ENCODE data around the gene CDCA8.

The CDCA8 gene

DNA sequence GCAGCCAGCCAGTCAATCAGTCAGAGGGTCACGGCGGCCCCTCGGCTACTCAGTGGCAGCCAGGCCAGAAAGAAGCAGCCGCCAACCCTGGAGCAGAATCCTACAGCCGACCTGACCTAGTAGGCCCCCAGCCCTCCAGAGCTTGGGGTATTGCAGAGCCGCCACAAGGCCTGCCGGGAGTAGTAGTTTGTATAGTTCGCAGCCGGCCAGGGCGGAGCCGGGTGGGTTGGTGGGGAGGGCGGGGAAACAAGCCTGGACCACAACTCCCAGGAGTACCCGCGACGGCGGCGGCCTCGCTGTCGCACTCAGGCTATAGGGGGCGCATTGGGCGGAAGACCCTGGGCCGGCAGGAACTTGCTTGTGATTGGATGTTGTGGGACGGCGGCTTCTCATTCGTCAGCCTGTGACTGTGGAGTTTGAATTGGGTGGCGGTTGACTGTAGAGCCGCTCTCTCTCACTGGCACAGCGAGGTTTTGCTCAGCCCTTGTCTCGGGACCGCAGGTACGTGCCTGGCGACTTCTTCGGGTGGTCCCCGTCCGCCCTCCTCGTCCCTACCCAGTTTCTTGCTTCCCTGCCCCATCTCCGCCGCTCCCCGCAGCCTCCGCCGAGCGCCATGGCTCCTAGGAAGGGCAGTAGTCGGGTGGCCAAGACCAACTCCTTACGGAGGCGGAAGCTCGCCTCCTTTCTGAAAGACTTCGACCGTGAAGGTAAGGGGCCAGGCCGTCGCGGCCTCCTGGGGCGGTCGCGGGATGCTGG is at the start of gene CDCA8:
Gene CDCA8 (plus strand): TSS at position 439 of the 756 bp plus-strand sequence. CDS start 175 bp downstream, at position 614.
- DNase-seq (ENCODE audit: low read depth in 2 of 2), result peak; percentile 97

DNA sequence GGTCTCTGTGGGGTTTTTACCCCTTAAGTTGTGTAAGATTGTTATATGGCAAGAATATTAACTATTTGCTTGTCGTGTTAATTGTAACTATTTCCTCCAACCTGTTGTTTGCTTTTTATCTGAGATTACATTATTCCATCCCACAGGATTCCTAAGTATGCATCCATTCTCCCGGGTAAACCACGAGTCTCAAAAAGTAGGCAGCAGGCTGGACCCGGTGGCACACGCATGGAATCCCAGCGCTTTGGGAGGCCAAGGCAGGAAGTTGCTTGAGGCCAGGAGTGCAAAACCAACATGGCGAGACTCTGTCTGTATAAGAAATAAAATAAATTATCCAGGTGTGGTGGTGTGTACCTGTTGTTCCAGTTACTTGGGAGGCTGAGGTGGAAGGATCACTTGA is 45.0 kb upstream of the CDCA8 start:
- DNase-seq (ENCODE audit: low read depth in 2 of 2), result no peak

DNA sequence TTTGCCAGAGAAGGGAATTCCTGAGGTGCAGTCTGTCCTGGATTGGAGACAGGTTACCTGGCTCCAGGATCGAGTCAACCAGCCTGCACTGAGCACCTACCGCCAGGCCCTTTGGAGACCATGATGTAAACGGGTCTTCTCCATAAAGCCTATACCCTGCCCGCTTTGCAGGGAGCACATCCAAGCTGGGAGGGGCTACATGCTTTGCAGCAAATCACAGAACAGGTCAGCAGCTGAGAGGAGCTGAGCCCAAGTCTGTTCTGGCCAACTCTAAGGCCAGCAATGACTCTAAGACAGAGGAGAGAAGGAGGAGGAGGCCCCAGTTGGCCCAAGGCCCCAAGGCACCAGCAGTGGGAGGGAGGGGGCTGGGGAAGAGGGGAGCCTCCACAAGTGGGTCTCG is 42.1 kb upstream of the CDCA8 start:
- DNase-seq (ENCODE audit: low read depth in 2 of 2), result no peak

DNA sequence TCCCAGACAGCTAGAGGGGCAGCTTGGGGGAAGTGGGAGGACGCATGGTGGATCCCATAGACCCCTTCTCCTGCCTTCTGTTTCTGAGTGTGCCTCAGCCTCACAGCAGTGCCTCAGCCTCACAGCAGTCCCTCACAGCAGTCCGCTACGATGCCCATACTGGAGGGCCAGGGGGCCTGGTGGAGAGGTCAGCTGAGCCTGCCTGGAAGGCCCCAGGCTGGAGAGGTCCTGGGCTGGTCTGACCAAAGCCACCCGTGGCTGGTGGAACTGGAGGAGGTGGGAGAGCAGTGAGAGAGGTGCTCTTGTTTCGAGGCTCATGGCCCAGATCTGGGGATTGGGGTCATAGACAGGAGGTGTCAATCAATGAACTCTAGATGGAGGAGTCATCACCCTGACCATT is 41.6 kb upstream of the CDCA8 start:
- no peak for DNase-seq (ENCODE audit: low read depth in 2 of 2)

DNA sequence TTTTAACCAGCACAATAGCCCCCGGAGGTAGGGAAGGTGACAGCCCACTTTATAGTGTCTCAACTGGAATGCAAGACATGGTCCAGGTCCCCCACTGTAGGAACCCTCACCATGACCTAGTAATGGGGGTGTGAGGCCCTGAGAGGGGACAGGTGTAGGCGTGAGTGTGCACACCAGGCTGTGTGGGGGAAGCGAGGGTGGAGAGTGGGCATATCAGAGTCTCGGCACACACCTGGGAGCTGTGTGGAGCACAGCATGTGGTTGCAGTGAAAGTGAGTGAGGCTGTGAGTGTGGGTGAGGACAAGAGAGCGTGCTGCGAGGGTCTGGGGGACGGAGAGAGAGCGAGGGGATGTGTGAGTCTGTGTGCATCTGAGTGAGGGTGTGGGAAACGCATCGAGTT is 40.5 kb upstream of the CDCA8 start:
- no peak for DNase-seq (ENCODE audit: low read depth in 2 of 2)

DNA sequence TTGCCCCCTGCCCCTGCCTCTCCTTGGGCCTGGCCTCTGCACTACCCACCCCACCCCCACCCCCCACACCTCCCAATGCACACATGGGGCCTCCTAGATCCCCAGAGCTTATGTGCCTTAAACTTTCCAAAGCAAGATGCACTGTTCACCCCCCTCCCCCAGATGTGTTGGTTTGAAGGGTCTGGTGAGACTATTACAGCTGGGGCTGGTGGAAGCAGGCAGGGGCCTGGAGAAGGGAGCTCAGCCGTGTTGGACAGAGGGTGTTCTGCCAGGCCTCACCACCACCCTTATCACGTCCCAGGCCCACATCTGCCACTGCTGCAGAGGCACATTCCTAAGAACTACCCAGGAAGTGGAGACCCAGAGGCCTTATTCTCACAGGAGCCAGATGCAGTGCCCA is 39.3 kb upstream of the CDCA8 start:
- DNase-seq (ENCODE audit: low read depth in 2 of 2), result no peak

DNA sequence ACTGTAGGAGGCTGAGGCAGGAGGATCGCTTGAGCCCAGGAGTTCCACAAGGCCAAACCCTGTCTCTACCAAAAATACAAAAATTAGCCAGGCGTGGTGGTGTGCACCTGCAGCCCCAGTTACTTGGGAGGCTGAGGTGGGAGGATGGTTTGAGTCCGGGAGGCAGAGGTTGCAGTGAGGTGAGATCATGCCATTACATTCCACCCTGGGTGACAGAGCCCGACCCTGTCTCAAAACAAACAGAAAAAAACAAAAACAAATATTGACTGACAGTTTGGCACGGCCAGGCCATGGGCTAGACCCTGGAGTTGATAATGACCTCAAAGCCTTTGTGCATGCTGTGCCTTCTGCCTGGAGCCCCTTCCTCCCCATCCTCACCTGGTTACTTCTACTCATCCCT is 38.4 kb upstream of the CDCA8 start:
- no peak for DNase-seq (ENCODE audit: low read depth in 2 of 2)

DNA sequence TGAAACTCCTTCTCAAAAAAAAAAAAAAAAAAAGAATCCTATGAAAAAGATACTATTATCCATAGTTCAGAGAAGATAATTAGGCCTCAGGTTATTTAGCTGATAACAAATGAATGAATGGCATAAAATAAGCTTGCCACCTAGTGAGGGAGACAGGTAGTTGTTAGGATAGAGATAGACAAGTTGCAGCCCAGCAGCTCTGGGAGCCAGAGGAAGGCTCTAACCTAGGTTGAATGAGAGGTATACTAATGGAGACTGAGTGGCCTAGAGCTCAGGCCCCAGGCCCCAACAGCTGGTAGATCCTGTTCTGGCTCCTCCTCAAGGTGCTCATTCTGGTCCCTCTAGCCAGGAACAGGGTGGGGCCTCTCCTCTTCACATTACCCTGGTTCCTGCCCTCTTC is 37.0 kb upstream of the CDCA8 start:
- DNase-seq (ENCODE audit: low read depth in 2 of 2), result no peak

DNA sequence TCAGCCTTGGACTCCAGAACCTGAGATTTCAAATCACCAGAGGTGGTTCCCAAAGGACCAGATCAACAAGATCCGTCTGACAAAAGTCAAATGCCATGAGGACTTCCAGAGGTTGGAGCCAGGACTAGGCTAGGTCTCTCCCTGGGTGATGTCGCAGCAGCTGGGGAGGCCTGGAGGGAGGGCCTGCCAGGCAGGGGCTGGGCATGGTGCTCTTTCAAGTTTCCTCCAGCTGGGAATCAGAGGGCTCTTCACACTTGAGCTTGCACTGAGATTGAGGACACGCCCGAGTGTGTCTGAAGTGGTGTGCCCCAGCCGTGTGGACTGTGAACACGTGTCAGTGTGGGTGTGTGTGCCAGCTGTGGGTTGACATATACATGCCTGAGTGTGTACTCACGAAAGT is 36.3 kb upstream of the CDCA8 start:
- DNase-seq (ENCODE audit: low read depth in 2 of 2), result no peak

DNA sequence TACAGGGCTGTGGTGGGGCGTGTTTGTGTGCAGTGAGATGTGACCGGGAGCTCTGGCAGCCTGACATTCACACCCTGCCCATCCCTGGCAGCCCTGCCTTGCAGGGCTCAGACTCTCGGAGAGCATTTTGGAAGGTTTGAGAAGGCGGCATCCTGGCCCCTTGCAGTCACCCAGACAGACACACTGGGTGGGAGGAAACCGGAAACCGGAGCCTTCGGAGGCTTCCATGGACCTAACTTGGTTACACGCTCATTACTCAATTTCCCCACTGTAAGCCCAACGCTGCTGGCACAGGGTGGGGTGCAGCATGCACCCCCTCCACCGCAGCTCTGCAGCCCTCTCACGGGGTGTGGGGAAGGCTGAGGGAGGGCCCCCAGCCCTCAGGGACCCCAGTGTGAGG is 35.4 kb upstream of the CDCA8 start:
- DNase-seq (ENCODE audit: low read depth in 2 of 2), result no peak

DNA sequence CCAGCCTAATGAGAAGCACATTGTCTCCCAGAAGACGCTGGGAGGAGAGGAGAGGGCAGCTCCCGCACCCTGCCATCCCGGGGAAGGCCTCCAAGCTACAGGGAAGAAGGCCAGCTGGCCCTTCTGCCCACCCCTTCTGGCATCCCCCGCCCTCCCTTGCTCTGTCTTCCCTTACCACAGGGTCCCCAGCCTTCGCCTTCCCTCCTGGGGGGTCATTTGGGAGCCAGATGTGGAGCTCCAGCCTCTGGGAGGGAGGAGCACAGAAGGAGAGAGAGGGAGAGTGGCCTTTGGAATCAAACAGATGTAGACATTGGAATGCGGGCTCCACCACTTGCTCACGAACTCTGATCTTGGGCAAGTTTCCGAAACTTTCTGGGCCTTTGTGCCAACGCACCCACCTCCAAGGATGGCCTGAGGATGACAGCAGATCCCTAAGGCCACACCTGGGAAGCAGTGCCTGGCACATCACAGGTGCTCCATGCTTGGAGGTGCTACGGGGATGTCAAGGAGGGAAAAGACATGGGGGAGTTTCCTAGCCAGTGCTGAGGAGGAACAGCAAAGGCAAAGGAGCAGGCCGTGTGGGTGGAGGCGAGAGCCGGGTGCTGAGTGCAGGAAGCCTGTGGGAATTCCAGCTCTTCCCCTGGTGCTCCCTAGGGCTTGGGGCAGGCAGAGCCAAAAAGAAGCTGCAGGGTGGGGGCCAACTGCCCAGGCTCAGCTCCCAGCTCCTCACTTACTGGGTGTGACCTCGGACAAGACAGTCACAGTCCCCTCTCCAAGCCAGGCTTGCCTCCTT is 34.5 kb upstream of the CDCA8 start:
- DNase-seq (ENCODE audit: low read depth in 2 of 2), result no peak

DNA sequence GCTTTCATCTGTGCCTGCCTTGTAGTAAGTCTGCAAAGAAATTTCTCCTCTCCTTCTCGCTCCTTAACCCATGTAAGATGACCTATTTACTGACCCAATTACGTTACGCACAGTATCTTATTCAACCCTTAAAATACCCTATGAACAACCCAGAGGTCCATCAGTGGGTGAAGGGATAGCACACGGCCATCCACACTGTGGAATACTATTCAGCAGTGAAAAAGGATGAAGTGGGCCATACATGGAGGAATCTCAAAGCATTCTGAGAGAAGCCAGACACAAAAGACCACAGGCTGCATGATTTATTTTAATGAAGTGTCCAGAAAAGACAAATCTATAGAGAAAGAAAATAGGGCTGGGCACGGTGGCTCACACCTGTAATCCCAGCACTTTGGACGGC is 33.8 kb upstream of the CDCA8 start:
- DNase-seq (ENCODE audit: low read depth in 2 of 2), result no peak

DNA sequence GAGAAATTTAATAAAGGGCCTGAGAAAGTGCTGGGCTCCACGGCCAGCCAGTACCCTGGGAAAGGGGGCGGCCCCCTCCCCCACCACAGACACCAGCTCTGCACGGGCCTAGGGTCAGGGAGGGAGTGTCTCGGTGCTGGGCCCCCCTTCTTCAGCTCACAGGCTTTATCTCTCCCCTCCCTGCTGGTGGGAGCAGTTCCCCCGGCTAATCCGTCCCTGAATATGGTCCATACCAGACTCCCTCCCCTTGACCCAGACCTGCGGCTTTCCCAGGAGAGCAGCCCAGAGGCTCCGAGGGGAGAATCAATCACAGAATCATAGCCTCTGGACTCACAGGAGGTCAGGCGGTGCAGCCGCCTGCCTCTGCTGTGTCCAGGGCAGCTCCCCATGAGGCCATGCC is 31.7 kb upstream of the CDCA8 start:
- no peak for DNase-seq (ENCODE audit: low read depth in 2 of 2)

DNA sequence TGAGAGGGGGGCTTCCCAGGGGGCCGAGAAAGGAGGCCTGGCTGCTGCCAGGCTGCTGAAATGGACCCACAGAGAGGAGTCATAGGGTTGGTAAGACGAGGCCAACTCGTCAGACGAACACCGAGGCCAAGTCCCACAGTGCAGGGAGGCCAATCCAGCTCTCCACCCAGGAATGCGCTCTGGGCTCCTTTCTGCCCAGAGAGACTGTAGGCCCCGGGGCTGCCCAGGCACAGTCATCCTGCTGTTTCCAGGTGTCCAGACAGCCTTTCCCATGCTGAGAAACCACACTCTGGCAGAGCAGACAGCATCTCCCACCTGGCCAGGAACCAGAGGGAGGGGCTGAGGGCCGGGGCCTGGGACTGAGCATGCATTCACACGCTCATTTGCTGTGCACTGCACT is 30.9 kb upstream of the CDCA8 start:
- no peak for DNase-seq (ENCODE audit: low read depth in 2 of 2)

DNA sequence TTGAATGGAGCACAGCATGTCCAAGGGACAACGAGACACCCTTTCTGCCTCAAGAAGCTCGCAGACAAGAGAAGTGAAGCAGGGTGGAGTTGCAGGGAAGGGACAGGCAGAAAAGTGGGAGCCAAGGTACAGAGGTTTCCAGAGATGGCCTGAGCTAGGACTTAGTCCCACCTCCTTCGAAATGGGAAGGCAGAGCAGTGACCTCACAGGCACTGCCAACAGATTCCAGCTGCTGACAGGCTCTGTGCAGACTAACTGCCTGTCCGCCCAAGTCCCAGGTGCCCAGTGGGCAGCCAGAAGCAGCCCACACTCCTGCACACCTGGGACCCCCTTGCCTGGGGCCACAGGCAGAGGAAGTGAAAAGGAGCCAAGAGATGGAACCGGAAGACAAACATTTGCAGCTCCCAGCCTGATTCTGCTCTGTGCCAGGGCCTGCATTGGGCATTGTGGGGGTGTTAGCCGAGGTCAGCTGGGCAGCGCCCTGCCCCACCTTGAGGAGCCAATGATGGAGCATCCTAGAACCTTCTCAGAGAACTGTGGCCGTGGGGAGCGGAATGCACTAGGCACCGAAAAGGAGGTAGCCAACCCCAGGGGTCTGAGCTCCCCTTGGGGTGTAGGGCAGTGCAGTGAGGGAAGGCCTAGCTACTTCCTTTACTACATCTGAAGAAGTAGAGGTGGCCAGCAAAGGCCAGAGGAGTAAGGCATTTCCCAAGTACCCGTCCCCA is 30.1 kb upstream of the CDCA8 start:
- DNase-seq (ENCODE audit: low read depth in 2 of 2), result no peak

DNA sequence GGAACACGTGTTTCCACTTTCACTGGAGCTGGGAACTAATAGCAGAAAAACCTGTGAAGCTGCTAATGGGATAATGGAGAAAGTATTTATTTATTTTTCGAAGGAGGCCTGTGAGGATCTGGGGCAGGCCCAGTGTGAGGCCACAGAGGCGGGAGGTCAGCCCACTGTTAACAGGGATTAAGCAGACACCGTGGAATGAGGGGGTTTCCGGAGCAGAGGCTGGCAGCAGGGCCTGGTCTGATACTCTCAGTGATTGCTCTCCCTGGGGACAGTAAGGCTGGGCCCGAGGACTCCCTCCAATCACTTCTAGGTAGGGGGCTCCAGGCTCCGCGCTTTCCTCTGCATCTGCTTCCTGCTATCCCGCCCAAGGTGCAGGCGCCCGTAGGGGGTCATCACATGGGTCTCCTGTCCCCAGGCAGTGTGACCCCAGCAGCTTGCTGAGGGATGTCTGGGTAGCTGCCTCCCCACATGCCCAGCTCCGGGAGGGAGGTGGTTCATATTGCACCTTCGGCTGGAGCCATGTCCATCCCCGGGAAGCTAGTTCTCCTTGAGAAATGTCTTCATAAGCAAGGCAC is 28.8 kb upstream of the CDCA8 start:
- DNase-seq (ENCODE audit: low read depth in 2 of 2), result no peak

DNA sequence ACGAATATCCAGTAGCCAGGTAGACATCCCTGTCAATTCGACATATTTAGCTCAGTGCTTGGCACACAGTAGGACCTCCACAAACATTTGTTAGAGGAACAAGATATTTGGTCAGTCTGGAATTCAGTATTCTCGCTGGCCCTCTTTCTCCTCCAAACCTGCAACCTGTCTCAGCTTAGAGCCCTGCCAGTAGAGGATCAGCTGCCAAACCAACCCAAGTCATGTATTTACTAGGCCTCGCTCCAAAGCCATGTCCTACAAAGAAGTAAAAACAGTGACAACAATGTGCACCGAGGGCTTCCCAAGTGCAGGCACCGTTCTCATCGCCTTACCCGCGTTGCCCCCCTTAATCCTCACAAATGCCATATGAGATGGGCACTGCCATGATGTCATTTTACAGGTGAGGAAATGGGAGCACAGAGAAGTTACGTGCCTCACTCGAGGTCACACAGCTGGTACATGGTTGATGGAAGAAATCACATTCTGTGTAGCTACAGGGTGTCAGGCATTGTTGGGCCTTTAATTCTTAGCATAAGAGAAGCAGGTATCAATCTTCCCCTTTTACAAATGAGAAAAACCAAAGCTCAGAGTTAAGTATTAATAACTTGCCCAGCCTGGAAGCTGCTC is 26.0 kb upstream of the CDCA8 start:
- no peak for DNase-seq (ENCODE audit: low read depth in 2 of 2)

DNA sequence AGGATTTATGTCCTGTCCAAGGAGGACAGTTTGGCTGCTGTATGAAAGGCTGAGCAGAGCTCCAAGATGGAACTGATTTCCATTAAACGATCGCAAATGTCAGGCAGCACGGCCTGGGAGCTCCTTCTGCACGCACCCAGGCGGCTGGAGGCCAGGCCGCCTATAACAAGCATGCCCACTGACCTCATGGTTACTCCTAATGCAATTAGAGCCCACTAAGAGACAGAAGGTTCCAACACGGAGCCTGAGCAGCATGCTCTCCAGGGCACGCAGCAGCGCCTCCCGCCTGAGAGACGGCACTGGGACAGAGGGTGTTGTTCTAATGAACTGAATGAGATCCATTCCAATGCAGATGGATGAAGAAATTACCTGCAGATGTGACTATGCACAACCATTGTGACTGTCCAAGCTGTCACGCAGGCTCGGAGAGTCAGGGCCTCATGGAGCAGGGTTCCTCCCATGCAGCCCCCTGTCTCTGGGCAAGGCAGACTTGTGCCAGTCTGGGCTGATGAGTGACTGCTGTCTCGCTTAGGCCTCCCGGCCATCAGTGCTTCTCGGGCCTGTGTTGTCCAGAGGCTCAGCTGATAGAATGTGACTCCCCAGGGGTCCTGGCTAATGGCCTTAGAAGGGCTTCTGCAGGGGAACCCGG is 25.2 kb upstream of the CDCA8 start:
- DNase-seq (ENCODE audit: low read depth in 2 of 2), result no peak

DNA sequence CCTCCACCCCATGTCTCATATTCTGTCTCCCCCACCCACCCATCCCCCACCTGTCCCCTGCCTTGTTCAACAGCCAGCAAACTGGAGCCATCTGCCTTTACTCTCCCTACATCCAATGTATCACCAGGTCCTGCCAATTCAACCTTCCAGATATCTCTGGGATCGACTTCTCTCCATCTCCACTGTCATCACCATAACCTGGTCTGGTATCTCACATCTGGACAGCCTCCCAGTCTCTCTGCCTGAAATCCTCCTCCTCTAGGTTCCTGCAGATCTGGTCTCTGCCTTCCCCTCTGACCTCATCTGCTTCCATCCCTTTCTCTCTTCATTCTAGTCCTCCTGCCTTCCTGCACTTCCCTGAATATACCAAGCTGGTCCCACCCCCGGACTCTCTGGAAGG is 22.2 kb upstream of the CDCA8 start:
- no peak for DNase-seq (ENCODE audit: low read depth in 2 of 2)

DNA sequence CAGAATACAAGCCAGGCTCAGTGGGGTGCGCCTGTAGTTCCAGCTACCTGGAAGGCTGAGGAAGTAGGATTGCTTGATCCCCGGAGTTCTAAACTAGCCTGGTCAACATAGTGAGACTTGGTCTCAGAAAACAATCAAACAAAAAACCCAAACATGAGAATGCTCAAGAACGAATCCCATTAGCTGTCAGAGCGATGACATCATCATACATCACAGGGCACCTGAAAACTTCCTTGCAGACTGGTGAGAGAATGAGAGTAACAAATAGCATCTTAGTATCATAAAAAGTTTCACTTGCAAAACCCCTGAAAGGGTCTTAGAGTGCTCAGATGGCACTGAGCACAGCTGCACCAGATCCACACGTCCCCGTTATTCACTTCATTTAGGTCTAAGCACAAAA is 21.1 kb upstream of the CDCA8 start:
- DNase-seq (ENCODE audit: low read depth in 2 of 2), result no peak

DNA sequence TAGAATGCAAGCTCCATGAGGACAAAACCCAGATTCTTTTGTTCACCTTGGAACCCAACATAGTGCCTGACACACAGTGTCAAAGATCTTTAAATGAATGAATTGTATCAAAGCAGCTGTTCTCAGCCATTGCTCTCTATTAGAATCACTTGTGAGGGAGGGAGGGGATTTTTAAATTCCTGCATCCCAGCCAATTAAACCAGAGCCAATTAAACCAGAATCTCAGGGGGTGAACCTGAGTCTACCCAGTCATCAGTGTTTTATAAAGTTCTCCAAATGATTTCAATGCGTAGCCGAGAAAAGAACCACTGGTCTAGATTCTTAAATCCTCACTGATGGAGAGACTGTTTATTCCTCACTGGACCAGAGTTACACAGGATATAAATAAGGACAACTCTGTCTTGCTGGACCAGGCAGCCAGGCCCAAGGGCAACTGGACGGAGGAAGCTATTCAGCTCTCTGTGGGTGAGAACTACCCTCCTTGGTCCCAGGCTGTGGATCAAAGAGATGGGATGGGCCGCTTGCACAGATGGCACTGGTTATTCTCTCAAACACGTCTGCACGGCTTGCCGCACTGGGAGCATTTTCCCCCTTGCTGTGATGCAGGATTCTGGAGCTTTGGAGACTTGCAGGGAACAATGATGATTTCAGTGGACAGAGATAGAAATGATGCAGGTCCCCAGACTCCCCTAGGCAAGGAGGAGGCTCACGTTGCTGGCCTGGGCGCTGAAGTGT is 20.0 kb upstream of the CDCA8 start:
- DNase-seq (ENCODE audit: low read depth in 2 of 2), result no peak

All from stimulated activated CD8-positive, alpha-beta memory T cell treated with anti-CD3 and anti-CD28 coated beads, Interleukin-7, amount 100 ng/mL, for 1 hour (primary cell).